Activated gamma-delta T cell (primary cell): ENCODE results near the gene PADI2.
A peak's percentile ranks its signal among the peaks of the same experiment; 100 is the strongest.

Experiments
- DNase-seq: peaks from one replicate; lab custom pipeline; 2025; lab: John Stamatoyannopoulos, UW

Gene PADI2

DNA sequence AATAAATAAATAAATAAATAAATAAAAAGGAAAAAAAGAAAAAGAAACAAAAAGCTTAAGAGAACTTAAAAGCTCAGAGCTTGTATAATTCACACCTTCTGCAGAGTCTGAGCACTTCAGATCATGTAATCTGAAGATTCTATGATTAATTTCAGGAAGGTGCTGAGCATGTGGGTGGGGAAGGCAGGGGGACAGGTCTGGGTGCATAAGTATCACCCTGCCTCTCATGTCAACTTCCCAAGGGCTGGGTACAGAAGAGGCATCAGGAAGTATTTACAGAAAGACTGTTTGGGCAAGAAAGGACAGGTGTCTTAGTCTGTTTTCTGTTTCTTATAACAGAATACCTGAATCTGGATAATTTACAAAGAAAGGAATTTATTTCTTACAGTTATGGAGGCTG lies 20.4 kb upstream of the PADI2 start:
- no peak for DNase-seq

DNA sequence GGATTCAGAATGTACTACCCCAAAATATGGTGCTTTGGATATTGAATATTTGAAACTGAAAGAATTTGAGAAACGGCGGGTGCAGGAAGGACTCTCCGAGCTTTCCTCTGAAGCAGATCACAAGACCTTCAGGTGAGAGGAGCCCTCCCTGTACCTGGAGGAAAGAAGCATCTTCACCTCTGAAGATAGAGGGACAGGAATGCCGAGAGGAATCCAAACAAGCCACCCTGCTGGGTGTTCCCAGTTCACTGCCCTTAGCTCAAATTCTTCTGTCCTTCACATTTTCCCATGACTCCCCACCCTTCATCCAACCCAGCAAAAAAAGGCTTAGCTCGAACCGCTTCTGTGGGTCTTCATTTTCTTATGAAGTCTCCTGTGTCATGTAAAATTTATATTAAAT lies 18.2 kb upstream of the PADI2 start:
- DNase-seq: no peak

DNA sequence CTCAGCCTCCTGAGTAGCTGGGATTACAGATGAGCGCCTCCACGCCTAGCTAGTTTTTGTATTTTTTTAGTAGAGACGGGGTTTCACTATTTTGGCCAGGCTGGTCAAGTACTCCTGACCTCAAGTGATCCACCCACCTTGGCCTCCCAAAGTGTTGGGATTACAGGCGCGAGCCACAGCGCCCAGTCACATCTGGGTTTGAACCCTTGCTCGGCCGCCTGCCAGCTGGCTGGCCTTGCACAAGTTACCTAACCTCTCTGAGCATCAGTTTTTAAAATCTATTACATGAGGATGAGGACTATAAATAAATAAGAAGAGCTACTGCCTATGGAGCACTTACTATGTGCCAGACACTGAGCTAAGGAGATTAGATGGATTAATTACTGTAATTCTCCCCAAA lies 17.7 kb upstream of the PADI2 start:
- DNase-seq: no peak

GRCh38 chr1:17136145-17136544 lies 16.9 kb upstream of the PADI2 start:
- no peak for DNase-seq

DNA sequence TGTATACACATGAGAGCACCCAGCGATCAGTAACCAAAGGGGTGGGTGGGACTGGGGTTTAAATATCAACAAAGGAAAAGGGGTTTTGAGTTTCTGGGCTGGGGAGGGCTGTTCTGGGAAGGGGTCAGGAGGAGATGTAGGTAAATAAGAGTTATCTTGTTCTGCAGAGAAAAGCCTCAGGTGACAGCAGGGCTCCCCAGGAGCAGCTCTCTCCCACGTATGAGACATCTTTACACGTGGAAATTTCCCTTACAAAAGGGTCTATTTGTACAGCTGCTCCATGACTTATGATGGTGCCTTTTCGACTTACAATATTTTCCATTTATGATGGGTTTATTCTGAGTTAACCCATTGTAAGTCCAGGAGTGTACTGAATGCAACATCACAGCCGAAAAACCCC lies 16.3 kb upstream of the PADI2 start:
- DNase-seq: no peak

GRCh38 chr1:17134724-17135123 lies 15.5 kb upstream of the PADI2 start:
- DNase-seq: no peak

DNA sequence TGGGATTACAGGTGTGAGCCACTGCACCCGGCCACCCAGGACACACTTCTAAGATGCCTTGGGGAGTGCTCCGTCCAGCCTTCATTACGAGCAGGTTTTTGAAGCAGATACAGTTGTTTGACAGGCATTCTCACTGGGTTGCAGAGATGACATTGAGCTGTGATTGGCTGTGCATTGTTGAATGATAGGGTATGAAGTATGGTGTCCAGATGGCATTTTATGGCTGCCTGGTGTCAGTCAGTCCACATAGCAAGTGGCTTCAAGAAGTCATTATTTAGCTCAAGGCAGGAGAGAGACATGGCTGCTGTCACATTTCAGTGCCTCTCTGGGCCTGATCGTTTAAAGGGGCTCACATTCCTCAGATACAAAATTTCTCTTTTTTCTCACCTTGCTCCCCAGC lies 14.8 kb upstream of the PADI2 start:
- no peak for DNase-seq

DNA sequence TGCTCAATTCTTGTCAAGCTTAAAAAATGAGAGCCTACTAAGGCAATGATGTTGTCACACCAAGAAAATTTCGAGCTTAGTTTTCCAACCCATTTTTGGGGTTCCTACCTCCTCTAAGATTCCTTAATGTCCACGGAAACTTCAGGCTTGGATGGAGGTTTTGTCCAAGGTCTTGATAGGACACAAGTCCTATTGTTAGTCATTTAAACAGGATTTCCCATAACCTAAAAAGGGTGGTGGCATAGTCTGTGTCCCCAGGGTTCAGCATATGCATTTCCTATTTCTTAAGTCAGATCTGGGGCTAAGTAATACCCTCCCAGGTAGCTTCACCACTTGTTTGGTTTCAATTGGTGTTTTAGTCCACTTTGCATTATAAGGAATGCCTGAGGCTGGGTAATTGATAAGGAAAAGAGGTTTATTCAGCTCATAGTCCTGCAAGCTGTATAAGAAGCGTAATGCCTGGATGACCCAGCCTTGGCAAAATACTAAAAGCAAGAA lies 10.9 kb upstream of the PADI2 start:
- DNase-seq: no peak

DNA sequence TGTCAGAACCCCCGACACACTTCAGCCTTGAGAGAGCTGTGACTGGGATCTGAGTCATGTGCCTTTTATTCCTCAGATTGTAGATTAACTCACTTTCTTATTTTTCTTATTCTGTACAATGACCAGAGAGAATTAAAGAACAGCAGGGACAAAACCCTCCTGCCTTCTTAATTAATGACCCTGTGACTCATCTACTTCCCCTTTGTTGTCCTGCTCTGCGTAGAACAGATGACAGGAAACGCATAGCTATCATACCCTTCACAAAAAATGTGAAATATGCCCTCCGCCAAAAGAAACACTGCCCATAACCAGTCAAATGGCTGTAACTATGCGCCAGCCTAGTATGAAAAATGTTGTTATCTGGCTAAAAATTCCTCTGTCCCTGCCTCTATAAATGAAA lies 9.1 kb upstream of the PADI2 start:
- DNase-seq: no peak

- peak; percentile 25 for DNase-seq
These were observed 6.5 kb upstream of the PADI2 start for GRCh38 chr1:17125756-17126237.

DNA sequence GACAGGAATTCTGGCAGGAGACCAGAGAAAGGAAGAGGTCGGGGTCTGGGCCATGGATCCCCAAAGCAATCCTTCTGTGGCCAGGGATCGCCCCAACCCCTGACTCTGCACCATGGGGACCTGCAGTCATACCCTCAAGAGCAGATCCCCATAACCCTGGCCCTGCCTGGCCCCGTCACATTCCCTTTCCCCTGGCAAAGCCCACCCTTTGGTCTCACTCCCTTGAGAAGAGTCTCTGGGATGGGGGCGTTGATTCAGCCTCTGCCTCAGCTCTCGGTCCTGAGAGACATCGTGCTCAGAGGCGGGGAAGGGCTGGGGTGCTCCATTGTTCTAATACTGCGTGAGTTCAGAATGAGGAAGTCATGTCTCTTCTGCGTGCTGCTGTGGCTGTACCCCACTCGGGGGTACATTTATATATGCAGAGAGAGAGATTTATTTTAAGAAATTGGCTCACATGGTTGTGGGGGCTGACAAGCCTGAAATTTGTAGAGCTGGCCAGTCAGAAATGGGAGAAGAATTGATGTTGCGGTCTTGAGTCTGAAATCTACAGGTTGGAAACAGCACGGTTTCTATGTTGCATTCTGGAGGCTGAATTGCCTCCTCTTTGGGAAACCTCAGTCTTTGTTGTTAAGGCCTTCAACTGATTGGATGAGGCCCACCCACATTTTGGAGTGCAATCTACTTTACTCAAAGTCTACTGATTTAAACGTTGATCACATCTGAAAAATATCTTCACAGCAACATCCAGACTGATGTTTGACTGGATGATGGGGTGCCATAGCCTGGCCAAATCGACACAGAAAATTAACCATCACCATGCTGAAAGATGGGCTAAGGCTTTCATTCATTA lies 4.2 kb upstream of the PADI2 start:
- DNase-seq: no peak

DNA sequence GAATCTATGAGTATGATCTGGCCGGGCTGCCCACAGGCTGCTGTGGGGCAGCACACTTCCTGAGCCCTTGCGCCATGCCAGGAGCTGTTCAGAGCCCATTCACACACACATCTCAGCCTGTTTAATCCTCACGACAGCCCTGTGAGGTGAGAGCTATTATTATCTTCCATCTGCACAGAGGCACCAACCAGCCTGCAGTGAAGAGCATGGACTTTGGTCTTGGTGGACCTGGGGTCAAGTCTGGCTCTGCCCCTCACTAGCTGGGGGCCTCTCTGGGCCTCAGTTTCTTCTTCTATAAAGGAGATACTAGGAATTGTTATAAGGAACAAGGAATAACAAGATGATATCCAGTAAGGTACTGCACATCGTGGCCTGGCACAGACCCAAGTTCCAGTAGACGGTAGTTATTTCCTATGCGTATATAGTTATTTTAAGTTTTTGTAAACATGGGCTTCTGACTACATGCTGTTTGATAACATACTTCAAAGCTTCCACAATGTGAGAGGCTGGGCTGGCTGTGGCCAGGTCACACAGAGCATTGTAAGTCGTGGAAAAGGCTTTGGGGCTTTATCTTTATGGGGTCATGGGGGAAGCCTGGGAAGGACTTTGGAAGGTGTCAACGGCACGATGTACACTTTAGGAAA lies 3.4 kb upstream of the PADI2 start:
- DNase-seq: no peak

DNA sequence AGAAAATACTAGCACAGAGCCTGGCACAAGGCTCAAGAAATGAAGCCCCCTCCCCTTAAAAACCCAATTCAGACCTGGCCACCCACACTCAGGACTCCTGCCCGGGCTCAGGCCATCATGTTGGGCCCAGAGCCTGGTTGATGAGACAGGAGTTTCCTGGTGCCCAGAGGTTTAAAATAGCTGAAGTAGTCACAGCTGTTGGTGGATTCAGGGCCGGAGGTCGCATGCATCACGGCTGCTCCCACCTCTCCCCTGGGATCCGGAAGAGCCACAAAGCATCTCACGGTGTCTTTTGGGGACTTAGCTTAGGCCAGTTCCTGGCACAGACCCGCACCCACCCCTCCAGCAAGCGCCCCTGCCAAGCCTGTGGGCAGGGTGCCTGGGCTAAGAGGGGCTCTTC lies 2.6 kb upstream of the PADI2 start:
- DNase-seq: no peak

DNA sequence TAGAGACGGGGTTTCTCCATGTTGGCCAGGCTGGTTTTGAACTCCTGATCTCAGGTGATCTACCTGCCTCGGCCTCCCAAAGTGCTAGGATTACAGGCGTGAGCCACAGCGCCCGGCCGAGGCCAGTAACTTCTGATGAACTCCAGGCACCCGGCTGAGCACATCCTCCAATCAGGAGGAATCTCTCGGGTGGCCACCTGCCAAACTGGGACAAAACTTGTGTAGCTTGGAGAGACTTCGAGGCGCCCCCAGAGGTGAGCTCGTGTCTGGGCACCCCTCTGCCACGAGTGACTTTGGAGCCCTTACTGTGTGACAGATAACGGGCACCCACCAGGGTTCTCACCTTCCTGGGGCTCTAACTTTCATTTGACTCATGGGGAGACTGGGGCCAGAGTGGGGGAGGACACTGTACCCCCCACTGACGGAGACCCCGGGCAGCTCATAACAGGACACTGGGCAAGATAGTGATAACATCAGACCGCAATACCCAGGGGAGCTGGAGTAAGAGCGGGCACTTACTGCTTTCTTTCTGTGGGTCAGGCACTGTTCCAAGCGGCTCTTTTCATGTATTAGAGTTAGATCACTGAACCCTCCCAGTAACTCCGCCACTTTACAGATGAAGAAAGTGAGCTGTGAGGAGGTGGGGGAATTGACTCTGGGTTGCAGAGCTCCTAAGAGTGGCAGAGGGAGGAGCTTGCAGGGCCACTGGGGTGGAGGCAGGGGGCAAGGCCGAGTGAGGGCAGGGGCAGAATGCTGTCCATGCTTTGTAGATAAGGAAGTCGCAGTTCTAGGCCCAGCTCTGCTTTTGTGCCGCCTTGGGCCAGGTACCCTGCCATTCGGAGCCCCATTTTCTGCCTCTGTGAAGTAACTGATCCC lies 1.9 kb upstream of the PADI2 start:
- DNase-seq: no peak

DNA sequence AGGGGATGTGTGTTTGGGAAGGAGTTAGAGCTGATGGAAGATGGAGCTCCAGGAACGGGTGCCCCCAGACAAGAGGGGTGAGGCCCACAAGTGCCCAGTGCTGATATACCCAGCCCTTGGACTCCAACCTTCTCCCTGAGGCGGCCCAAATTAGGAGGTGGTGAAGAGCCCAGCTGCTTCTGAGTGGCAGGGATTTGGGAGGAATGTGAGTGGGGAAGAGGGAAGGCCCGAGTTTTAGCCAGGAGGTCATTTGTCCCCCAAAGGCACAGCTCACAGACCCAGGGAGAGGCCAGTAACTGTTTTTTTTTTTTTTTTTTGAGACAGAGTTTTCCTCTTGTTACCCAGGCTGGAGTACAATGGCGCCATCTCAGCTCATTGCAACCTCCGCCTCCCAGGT lies 1.2 kb upstream of the PADI2 start:
- DNase-seq: no peak

GRCh38 chr1:17119773-17120480 lies 676 bp upstream of the PADI2 start:
- DNase-seq: no peak

DNA sequence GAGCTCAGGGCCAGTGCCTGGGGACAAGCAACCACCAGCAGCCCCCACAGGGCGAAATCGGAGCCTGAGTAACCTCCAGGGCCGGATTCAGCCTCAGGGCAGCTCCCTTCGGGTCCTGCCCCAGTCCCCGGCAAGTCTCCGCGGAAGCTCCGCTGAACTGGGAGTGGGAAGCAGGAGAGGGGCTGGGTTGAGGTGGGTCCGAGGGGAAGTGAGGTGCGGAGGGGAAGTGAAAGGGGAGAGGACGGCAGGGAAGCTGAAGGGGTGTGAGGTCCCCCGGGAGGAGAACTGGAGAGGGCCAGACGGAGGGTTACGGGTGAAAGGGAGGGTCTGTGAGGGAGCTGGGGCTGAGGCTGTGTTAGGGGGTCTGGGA lies 560 bp downstream of the PADI2 start:
- no peak for DNase-seq

DNA sequence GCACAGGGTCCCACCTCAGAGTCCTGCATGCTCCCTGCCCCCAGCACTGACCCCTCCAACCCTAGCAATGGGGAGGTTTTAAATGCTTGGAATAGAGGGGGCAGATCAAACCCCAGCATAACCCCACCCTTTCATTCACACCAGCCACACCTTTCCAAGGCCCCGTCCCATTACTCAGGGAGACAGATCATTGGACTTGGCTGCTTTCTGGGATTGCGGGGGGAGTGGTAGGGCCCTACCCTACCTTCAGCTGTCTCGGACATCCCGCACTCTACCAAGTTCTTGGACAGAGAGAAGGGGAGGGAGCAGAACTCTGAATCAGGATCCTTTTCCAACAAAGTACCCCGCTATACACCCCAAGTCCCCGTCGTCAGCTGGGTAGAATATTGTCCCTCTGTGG lies 983 bp downstream of the PADI2 start:
- DNase-seq: no peak

GRCh38 chr1:17117451-17118265 lies 1.6 kb downstream of the PADI2 start:
- DNase-seq: no peak

GRCh38 chr1:17116643-17117042 lies 2.6 kb downstream of the PADI2 start:
- no peak for DNase-seq

- no peak for DNase-seq
These were observed 5.3 kb downstream of the PADI2 start for GRCh38 chr1:17113963-17114362.
